GM18507 (cell line): ENCODE results near the gene MON2.
A peak's percentile ranks its signal among the peaks of the same experiment; 100 is the strongest.
"Not testable (repeated sequence)": the region's sequence is repeated elsewhere in the genome, so short reads cannot be mapped to it uniquely, and the experiment has no call there.

ENCODE experiments used
- DNase-seq: peaks from one replicate; pipeline ENCODE4 v3.0.0; 2011; ENCODE audit warnings: low read depth; ENCODE audit not compliant: insufficient read length; ENCODE audit errors: extremely low spot score
- FAIRE-seq: peaks from 2 replicates; lab custom pipeline; 2011; peaks lifted over from hg19 to GRCh38; lab: Jason Lieb, UNC

Gene MON2

GRCh38 chr12:62466594-62467491, at the start of gene MON2:
Gene MON2, plus strand, starts transcription at chr12:62466826. Its CDS starts 382 bp downstream, at chr12:62467208.
- DNase-seq (peak; percentile 92), FAIRE-seq (peak; percentile 89)

- DNase-seq, result no peak
- FAIRE-seq, result no peak
These were observed 40.5 kb upstream of the MON2 start for GRCh38 chr12:62426089-62426488.

DNA sequence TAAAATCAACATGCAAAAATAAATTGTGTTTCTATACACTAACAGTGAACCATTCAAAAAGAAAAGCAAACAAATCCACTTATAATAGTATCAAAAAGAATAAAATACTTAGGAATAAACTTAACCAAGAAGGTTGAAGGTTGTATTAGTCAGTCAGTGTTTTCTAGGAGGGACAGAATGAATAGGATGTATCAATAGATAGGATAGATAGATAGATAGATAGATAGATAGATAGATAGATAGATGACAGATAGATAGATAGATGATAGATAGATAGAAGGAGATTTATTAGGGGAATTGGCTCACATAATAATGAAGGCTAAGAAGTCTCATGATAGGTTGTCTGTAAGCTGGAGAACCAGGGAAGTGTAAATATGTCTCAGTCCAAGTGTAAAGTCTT, 37.2 kb upstream of the MON2 start:
- no peak for FAIRE-seq

DNA sequence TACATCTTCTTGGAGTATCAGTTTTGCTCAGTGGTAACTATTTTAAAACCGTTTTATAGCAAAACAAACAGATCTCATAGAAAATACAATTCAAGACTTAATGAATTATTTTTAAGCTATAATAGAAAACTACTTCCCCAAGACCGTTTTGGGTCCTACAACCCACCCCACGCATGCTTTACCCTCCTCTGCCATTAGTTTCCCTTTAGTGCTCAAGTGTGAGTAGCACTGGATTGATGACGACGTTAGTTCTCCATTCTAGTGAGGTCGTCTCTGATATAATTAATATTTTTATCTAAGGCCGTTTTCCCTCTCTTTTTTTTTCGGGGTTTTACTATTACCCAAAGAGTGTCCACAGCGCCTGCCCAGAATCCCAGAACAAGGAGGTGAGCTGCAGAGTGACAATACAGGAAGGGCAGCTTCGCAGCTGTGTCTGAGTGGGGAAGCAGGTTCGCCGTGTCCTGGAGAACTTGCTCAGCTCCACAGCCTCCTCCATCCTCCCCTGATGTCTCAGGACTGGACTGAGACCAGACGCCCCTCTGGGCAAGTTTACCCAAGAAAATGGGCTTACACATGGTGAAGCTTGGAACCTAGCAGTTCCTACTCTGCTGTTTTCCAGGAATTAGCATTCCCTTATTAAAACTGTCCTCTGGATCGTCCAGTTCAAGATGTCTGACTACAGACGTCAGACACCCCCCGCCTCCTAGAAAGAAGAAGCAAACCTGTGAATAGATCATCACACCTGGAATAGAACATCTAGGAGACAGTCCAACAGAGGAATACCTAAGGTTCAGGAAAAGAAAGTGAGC, 31.9 kb upstream of the MON2 start:
- no peak for FAIRE-seq
- DNase-seq, result no peak

More for the DNA sequence above, 37.2 kb upstream of the MON2 start:
- no peak for DNase-seq

DNA sequence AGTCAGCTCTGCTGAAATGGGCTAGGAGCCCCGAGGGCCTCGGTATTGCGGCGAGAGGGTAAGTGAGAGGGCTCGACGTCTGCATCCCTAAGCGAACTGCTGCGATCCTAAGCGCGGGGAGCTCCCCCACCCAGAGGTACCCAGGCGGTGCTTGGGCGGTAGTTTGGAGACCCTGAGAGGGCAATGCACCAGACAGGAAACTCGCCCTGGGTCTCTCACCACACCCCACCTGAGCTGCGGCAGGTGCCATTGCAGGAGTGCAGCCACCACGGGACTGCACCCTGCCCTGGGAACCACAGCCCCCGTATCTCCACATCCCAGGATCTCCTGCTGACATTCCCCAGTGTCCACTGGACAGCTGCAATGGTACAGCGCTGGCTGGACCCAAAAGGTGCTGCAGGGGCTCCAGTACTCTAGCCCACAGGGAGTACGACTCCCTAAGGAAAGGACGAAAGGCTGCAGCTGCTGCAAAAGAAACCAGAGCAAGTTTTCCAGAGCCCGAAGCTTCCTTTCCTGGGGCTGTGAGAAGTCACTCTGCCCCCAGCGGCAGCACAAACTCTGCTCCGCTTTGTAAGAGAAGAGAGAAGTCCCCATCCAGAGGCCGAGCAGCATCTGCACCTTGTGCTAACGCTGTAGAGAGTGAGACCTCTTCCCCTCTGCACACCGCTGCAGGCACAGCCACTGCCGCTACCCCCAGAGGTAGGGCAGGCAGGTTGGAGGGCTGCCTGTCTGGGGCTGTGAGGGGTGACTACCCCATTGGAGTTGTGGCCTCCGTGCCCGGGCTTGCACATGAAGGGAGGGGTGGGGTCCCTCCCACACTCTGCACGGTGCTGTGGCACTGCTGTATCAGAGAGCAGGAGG, 31.1 kb upstream of the MON2 start:
- peak; percentile 51 for FAIRE-seq
- peak; percentile 15 for DNase-seq

DNA sequence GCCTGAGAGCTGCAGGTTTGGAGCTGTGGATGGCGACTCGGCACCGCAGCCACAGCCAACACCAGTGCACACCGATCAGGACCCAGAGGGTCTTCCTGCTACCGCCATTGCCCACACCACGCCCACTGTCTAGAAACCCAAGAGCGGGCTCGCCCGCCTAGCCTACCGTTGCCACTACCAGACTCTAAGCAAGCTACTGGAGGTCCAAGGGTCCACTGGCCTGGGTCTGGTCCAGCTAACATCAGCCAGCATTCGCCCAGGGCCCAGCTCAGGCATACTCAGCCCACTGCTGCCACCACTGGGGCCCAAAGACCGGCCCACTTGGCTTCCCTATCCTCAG, 30.5 kb upstream of the MON2 start:
- no peak for FAIRE-seq
- DNase-seq, result no peak

GRCh38 chr12:62438098-62438692, 28.4 kb upstream of the MON2 start:
- DNase-seq (peak; percentile 14), FAIRE-seq (peak; percentile 84)

DNA sequence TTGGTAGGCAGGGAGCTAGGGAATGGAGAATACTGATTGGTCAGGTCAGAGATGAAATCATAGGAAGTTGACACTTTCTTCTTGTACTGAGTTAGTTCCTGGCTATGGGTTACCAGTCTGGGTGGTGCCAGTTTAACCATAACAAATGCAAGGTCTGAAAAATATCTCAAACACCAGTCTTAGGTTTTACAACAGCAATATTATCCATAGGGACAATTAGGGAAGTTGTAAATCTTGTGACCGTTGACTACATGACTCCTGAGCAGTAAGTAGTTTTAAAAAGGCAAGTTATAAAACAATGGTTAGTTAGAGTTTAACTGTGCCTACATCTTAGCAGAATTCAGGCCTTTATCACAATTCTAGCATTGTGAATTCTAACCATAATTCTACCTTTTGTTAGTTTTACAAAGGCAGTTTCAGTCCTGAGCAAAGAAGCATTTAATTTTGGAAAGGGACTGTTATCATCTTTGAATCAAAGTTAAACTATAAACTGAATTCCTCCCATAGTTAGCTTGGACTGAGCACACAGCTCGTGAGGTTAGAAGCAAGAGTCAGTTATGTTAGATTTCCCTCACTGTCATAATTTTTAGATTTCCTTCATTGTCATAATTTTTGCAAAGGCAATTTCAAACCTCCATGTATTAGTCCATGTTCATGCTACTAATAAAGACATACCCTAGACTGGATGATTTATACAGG, 19.7 kb upstream of the MON2 start:
- DNase-seq (no peak), FAIRE-seq (peak; percentile 18)

DNA sequence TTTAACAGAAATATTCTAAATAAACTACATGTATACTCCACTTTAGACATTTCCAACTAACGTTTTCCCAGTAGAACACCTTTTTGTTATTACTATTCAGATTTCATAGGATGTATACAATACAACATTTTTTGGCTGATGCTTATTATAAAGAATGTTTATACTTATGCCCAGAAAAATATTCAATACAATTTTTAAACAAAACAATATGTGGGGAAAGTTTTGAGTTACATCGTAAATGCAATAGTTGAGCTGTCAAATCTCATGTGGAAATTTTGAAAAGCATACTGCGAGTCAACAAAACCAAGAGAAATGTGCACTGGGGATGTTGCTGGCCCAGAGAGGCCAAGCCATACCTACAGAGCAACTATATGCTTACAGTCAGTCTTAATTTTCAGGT, 18.2 kb upstream of the MON2 start:
- no peak for FAIRE-seq
- DNase-seq, result no peak

DNA sequence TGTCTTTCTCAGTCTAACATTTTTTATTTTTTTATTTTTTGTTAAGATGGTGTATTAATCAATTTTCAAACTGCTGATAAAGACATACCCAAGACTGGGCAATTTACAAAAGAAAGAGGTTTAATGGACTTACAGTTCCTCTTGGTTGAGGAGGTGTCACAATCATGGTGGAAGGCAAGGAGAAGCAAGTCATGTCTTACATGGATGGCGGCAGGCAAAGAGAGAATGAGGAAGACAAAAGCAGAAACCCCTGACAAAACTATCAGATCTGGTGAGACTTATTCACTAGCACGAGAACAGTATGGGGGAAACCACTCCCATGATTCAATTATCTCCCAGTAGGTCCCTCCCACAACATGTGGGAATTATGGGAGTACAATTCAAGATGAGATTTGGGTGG, 11.2 kb upstream of the MON2 start:
- DNase-seq, FAIRE-seq: not testable (repeated sequence)

GRCh38 chr12:62458626-62459025, 8.0 kb upstream of the MON2 start:
- no peak for FAIRE-seq

DNA sequence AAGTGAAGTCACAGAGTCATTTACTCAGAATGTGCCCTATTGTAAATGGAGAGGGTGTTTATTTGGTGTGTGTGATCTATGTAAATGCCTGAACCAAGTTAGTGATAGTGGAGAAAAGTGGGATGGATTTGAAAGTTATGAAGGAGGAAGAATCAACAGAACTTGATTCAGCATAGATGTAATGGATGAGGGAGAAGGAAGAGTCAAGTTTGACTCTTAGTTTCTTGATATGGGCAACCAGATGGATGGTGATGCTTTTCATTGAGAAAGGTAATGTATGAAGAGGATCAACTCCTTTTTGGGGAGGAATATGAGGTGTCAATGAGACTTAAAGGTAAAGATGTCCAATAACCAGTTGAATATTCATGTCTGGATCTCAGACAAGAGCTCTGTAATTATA, 6.7 kb upstream of the MON2 start:
- FAIRE-seq (no peak), DNase-seq (no peak)

More at GRCh38 chr12:62458626-62459025, 8.0 kb upstream of the MON2 start:
- no peak for DNase-seq

- not testable (repeated sequence) for FAIRE-seq, DNase-seq
These were observed 5.3 kb upstream of the MON2 start for GRCh38 chr12:62461171-62461837.

GRCh38 chr12:62463252-62463651, 3.4 kb upstream of the MON2 start:
- not testable (repeated sequence) for FAIRE-seq, DNase-seq

DNA sequence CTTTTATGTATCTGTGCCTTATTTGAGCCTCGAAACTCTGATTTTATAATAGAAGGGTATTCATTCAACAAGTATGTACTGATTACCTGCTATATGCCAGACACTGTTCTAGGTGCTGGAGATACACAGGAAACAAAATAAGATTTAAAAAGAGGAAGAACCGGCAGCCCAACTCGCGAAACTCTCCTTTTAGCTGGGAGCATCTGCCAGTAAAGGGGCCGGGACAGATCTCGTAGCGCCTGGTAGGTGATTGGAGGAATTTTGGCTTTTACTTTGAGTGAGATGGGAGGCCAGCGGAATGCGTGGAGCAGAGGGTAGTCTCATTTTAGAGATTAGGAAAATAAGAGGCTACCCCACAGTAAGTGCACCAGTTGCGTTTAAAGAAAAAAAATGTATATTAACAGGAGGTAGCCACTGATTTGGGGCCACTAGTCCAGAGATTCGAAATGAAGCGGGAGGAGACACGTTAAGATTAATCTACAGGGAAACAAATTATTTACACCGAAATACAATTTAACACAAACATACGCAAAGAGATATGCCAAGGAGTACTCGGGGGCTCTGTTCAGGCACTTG, 520 bp upstream of the MON2 start:
- FAIRE-seq (peak; percentile 29), DNase-seq (peak; percentile 23)

- no peak for FAIRE-seq
- DNase-seq, result no peak
These were observed 1.8 kb downstream of the MON2 start for GRCh38 chr12:62468397-62468796.

DNA sequence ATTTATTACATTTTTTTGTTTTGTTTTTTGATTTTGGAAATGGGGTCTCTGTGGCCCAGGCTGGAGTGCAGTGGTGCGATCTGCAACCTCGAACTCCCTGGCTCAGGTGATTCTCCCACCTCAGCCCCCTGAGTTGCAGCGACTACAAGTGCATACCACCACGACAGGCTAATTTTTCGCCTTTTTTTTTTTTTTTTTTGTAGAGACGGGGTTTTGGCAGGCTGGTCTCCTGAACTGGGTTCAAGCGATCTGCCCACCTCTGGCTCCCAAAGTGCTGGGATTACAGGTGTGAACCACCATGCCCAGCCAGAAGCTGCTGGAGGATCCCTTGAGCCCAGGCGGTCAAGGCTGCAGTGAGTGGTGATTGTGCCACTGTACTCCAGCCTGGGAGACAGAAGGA, 2.3 kb downstream of the MON2 start:
- no peak for DNase-seq
- FAIRE-seq, result no peak

DNA sequence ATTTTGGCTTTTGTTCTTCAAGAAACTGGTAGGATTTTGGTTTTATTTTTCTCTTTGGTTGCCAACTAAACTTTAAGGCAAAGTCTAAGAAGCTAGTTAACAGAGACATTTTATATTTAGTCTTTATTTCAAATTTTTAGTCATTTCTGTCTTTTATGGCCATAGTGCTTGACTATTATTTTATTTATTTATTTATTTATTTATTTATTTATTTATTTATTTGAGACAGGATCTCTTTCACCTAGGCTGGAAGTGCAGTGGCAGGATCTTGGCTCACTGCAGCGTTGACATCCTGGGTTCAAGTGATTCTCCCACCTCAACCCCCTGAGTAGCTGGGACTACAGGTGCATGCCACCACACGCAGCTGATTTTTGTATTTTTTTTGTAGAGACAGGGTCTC, 3.1 kb downstream of the MON2 start:
- DNase-seq, result no peak
- FAIRE-seq, result no peak
